ENCODE measurements around the gene RGS7.
"Not testable (repeated sequence)": the region's sequence is repeated elsewhere in the genome, so short reads cannot be mapped to it uniquely, and the experiment has no call there.

The RGS7 gene

DNA sequence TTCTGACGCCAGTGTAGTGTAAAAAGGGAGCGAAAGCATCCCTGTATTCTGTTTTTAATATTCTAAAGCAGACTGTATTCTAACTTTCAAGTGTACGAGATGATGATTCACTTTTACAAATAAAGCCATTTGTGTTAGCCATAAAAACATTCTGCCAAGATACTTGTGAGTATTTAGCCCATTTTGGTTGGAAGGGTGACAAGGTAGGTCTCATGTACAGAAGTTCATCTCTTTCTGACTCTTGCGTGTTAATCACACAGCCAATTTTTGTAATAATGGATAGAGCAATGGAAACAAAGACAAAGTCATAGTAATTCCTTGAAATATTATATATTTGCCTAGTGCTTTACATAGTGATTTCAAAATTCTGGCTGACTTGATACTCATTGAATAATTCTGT is 619.7 kb downstream of the RGS7 start:
- TF ChIP-seq, protein P1, sequence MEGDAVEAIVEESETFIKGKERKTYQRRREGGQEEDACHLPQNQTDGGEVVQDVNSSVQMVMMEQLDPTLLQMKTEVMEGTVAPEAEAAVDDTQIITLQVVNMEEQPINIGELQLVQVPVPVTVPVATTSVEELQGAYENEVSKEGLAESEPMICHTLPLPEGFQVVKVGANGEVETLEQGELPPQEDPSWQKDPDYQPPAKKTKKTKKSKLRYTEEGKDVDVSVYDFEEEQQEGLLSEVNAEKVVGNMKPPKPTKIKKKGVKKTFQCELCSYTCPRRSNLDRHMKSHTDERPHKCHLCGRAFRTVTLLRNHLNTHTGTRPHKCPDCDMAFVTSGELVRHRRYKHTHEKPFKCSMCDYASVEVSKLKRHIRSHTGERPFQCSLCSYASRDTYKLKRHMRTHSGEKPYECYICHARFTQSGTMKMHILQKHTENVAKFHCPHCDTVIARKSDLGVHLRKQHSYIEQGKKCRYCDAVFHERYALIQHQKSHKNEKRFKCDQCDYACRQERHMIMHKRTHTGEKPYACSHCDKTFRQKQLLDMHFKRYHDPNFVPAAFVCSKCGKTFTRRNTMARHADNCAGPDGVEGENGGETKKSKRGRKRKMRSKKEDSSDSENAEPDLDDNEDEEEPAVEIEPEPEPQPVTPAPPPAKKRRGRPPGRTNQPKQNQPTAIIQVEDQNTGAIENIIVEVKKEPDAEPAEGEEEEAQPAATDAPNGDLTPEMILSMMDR (IDR thresholded peaks at IDR 0.05; ENCODE audit: insufficient read depth, low read length, missing control alignments) = no peak
- no peak for DNase-seq (ENCODE audit: low read depth, low spot score)
- H3K4me3 ChIP-seq (ENCODE audit: low read depth, low read length) = no peak overlapping the region
- ChIA-PET CTCF (interaction anchor here (1.3 to 12.8 kb wide), 2 partner anchors 10 to 210 kb away, joined by 4 to 192 read pairs; no protein-coding TSS in a partner anchor), POLR2A (no interaction called here)

DNA sequence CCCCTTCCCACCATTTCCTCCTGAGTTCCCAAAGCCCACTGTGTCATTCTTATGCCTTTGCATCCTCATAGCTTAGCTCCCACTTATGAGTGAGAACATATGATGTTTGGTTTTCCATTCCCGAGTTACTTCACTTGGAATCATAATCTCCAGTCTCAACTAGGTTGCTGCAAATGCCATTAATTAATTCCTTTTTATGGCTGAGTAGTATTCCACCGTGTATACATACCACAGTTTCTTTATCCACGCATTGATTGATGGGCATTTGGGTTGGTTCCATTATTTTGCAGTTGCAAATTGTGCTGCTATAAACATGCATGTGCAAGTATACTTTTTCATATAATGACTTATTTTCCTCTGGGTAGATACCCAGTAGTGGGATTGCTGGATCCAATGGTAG is 622.3 kb downstream of the RGS7 start:
- DNase-seq (ENCODE audit: low read depth, low spot score); POLR2A ChIA-PET; H3K4me3 ChIP-seq (ENCODE audit: low read depth, low read length): not testable (repeated sequence)
- CTCF ChIA-PET = interaction anchor here (12.8 kb wide), 1 partner anchor 213 kb away, joined by 192 read pairs; no protein-coding TSS in a partner anchor

DNA sequence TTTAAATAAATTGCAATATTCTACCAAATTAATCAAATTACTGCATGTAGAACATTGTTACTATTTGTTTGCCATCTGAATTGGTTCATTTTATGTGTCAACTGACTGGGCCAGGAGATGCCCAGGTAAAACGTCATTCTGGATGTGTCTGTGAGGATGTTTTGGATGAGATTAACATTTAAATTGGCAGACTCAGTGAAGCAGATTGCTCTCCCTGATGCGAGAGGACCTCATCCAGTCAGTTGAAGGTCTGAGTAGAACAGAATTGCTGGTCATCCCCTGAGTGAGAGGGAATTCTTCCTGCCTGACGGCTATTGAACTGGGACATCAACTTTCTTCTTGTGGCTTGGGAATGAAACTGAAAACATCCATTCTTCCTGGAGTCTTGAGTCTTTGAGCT is 623.0 kb downstream of the RGS7 start:
- H3K4me3 ChIP-seq (ENCODE audit: low read depth, low read length) = no peak overlapping the region
- ChIA-PET CTCF (interaction anchor here (1.0 to 12.8 kb wide), 3 partner anchors 11 to 214 kb away, joined by 3 to 192 read pairs (median 17); no protein-coding TSS in a partner anchor), POLR2A (interaction anchor here (0.6 kb wide), 1 partner anchor 657 kb away, joined by 3 read pairs; no protein-coding TSS in a partner anchor)
- no peak for DNase-seq (ENCODE audit: low read depth, low spot score)
- TF ChIP-seq, protein P1 (IDR thresholded peaks at IDR 0.05; ENCODE audit: insufficient read depth, low read length, missing control alignments) = no peak

DNA sequence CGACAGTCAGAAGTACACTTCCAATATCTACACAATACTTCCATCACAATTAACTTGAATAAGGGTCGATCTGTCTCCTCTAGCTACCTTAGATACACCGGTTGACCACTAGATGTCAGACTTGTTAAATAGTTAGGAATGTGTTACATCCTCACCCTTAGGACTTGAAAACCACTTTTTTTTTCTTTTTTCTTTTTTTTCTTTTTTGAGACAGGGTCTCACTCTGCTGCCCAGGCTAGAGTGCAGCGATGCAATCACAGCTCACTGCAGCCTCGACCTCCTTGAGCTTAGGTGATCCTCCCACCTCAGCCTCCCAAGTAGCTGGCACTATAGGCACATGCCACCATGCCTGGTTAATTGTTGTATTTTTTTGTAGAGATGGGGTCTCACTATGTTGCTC is 624.6 kb downstream of the RGS7 start:
- no peak for DNase-seq (ENCODE audit: low read depth, low spot score)
- TF ChIP-seq, protein P1 (IDR thresholded peaks at IDR 0.05; ENCODE audit: insufficient read depth, low read length, missing control alignments) = peak; percentile 55
- ChIA-PET POLR2A (no interaction called here), CTCF (interaction anchor here (0.6 to 12.8 kb wide), 30 partner anchors 8 to 1253 kb away, joined by 3 to 192 read pairs (median 4); no protein-coding TSS in a partner anchor)
- H3K4me3 ChIP-seq (ENCODE audit: low read depth, low read length) = no peak overlapping the region

Measured in AG04449 (cell line).